Cardiac muscle cell (in vitro differentiated cells and primary cell): ENCODE results near the gene RAD51. TPM values are rescaled to one million over a fixed set of nuclear protein-coding genes. Genes with fewer than 3 reads are reported as not detected.

Experiments used
- DNase-seq, 2 donors: peaks; one replicate each; pipeline versions ENCODE4 v3.0.0 to v3.0.0-alpha.2; 2010 to 2017; ENCODE audit warnings: low read depth in 1 of 2, low spot score in 1 of 2
- H3K27ac ChIP-seq: fragments of 200-600 bp; sonication (generic); 2 replicates; pipeline ENCODE4 v1.5.1; 2016
- H3K27me3 ChIP-seq: fragments of 200-600 bp; sonication (generic); 2 replicates; pipeline ENCODE4 v1.6.0; 2016; ENCODE audit warnings: control low read depth
- H3K36me3 ChIP-seq: fragments of 200-600 bp; sonication (generic); 2 replicates; pipeline ENCODE4 v1.5.1; 2016; ENCODE audit warnings: control low read depth
- H3K4me1 ChIP-seq: fragments of 200-600 bp; sonication (generic); 2 replicates; pipeline ENCODE4 v1.8.1; 2017; ENCODE audit warnings: low read depth, mild to moderate bottlenecking, mixed run types
- H3K4me3 ChIP-seq: fragments of 200-600 bp; sonication (generic); 2 replicates; pipeline ENCODE4 v1.5.1; 2016; ENCODE audit warnings: mild to moderate bottlenecking
- H3K9me3 ChIP-seq: fragments of 200-600 bp; sonication (generic); 2 replicates; pipeline ENCODE4 v1.5.1; 2017; ENCODE audit warnings: low read depth, mild to moderate bottlenecking, control low read depth
- CTCF ChIP-seq: IDR thresholded peaks from 2 replicates; pipeline ENCODE4 v1.5.1; 2012; ENCODE audit warnings: low read depth, mild to moderate bottlenecking, low read length
- polyA plus RNA-seq: library from polyadenylated mRNA; unstranded; fragments of >200 nt; fragmentation: Nextera tagmentation; extraction: Ambion mirVana; gene quantifications from 2 replicates; pipeline ENCODE4 v1.2.1, GENCODE V29; 2016
- total RNA-seq: library from RNA; depleted of rRNA; stranded (reverse); fragments of >200 nt; gene quantifications from 2 replicates; pipeline ENCODE4 v1.2.3, GENCODE V29; 2016

Gene RAD51
- total and polyA plus RNA-seq, 2 experiments from 2014 or later = 6.0 to 17.5 TPM

DNA sequence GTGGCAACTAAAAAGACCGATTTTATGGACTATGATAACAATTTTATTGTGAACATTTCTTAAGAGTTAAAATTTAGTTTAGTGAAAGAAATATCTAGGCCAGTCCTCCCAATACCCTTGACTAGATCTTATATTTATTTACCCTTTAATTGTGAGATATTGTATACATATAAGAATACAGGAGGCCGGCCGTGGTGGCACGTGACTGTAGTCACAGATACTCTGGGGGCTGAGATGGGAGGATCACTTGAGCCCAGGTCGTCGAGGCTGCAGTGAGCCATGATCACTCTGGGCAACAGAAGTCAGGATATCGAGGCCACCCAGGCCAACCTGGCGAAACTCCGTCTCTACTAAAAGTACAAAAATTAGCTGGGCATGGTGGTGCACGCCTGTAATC, 60.8 kb downstream of the RAD51 start:
- H3K9me3 ChIP-seq = no peaks in the 10 kb centered on the region
- H3K27ac ChIP-seq = peak overlapping the region; percentile 74
- peak overlapping the region; percentile 77 for H3K4me3 ChIP-seq
- H3K36me3 ChIP-seq = peaks cover under 1% of the 10 kb centered on the region
- no peak for DNase-seq
- no peak for TF ChIP-seq CTCF
- H3K4me1 ChIP-seq = no peaks in the 10 kb centered on the region
- no peaks in the 10 kb centered on the region for H3K27me3 ChIP-seq

GRCh38 chr15:40756938-40757337, 62.0 kb downstream of the RAD51 start:
- H3K27me3 ChIP-seq = no peaks in the 10 kb centered on the region
- TF ChIP-seq CTCF = no peak

GRCh38 chr15:40759961-40760360, 65.0 kb downstream of the RAD51 start:
- H3K9me3 ChIP-seq = no peaks in the 10 kb centered on the region
- no peak overlapping the region for H3K4me3 ChIP-seq
- no peak for TF ChIP-seq CTCF
- no peaks in the 10 kb centered on the region for H3K36me3 ChIP-seq
- no peak overlapping the region for H3K27ac ChIP-seq
- no peaks in the 10 kb centered on the region for H3K27me3 ChIP-seq
- peaks cover 3% of the 10 kb centered on the region for H3K4me1 ChIP-seq
- DNase-seq = no peak

More at GRCh38 chr15:40756938-40757337, 62.0 kb downstream of the RAD51 start:
- DNase-seq = no peak
- H3K4me3 ChIP-seq = no peak overlapping the region
- H3K36me3 ChIP-seq = no peaks in the 10 kb centered on the region
- no peak overlapping the region for H3K27ac ChIP-seq
- no peaks in the 10 kb centered on the region for H3K4me1 ChIP-seq
- no peaks in the 10 kb centered on the region for H3K9me3 ChIP-seq

GRCh38 chr15:40762919-40763800, 68.2 kb downstream of the RAD51 start:
- H3K4me3 ChIP-seq = peak overlapping the region; percentile 51
- H3K9me3 ChIP-seq = no peaks in the 10 kb centered on the region
- no peaks in the 10 kb centered on the region for H3K36me3 ChIP-seq
- peak overlapping the region; percentile 77 for H3K27ac ChIP-seq
- DNase-seq = peak in 1 of 2 donors; percentile 68
- peaks cover 3% of the 10 kb centered on the region for H3K4me1 ChIP-seq
- TF ChIP-seq CTCF = no peak
- H3K27me3 ChIP-seq = no peaks in the 10 kb centered on the region

DNA sequence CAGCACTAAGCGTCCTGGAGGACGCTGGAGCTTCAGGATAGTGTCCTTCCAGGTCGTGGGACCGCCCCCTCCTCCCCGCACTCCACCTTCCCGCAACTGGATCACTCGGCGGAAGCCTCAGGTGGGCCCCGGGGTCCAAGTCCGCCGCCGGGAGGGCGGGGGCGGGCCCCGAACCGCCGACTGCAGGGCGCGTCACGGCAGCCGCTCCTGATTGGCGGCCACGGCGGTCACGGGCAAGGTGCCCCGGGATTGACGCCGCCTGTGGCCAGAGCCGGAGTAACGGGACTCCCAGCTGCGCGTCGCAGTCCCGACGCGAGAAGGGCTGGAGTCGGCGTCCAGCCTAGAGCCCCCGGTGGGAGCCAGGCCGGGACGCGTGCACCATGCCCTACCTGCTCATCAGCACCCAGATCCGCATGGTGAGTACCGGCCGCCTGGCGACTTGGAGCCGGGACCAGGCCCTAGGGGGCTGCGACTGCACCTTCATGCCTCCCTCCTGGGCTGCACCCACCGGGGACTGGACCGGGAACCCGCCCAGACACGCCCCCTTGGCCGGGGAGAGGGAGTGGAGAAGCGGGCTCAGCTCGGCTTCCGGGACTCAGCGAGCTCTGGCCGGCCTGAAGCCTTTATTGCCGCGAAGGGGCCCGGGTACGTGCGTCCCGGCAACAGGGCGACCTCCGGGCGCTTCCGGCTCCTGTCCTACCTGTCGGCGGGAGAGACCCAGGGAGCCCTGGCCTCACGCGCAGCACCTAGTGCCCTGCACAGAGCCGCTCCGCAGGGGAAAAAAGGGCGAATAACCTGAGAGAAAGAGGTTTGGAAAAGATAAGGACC, 69.0 kb downstream of the RAD51 start, which contains the start of gene GCHFR:
Gene GCHFR, plus strand, starts transcription at position 268 of the 828 bp plus-strand sequence. Its CDS starts 113 bp downstream, at position 381.
- Histone ChIP-seq H3K27me3 (no peaks in the 10 kb centered on the region), H3K27ac (peak within 1 kb of the TSS; percentile 77), H3K36me3 (no peaks in the 10 kb centered on the region), H3K4me1 (peaks cover 3% of the 10 kb centered on the region), H3K4me3 (peak within 1 kb of the TSS; percentile 51), H3K9me3 (no peaks in the 10 kb centered on the region)
- TF ChIP-seq CTCF = peak; percentile 31
- peak; percentile 76 to 87 for DNase-seq
